IgD-negative memory B cell (primary cell): Measurements from ENCODE around the gene HPS4. TPM values are rescaled to one million over a fixed set of nuclear protein-coding genes. Genes with fewer than 3 reads are reported as not detected.

Experiments used
- H3K27ac Mint-ChIP-seq, 3 donors: one replicate each; pipeline ENCODE4 v1.8.0; 2020 to 2022; ENCODE audit warnings: mild to moderate bottlenecking in 3 of 3, mixed read lengths in 3 of 3, moderate library complexity in 1 of 3
- H3K27me3 Mint-ChIP-seq: one replicate; pipeline ENCODE4 v1.8.0; 2021; ENCODE audit warnings: mixed read lengths
- H3K36me3 Mint-ChIP-seq: one replicate; pipeline ENCODE4 v1.8.0; 2020; ENCODE audit warnings: mild to moderate bottlenecking, mixed read lengths
- H3K4me1 Mint-ChIP-seq, 3 donors: one replicate each; pipeline ENCODE4 v1.8.0; 2020 to 2022; ENCODE audit warnings: mixed read lengths in 3 of 3, mild to moderate bottlenecking in 1 of 3
- H3K4me3 Mint-ChIP-seq, 4 donors: one replicate each; pipeline ENCODE4 v1.8.0; 2020 to 2022; ENCODE audit warnings: mild to moderate bottlenecking in 4 of 4, mixed read lengths in 4 of 4, moderate library complexity in 3 of 4
- H3K9me3 Mint-ChIP-seq, 3 donors: one replicate each; pipeline ENCODE4 v1.8.0; 2020 to 2021; ENCODE audit warnings: mixed read lengths in 3 of 3, mild to moderate bottlenecking in 1 of 3
- polyA plus RNA-seq: library from polyadenylated mRNA; unstranded; fragments of 300-500 nt; fragmentation: Illumina TruSeq; gene quantifications from one replicate; pipeline ENCODE4 v1.2.3, GENCODE V29; 2021

Gene HPS4
- polyA plus RNA-seq, 1 donor from 2014 or later, result 19.8 TPM

GRCh38 chr22:26464312-26464711 is 19.3 kb downstream of the HPS4 start:
- H3K36me3 Mint-ChIP-seq, result peaks cover 11% of the 10 kb centered on the region
- no peak overlapping the region for H3K4me3 Mint-ChIP-seq
- H3K27ac Mint-ChIP-seq, result no peak overlapping the region

GRCh38 chr22:26463688-26464087 is 19.9 kb downstream of the HPS4 start:
- Mint-ChIP-seq H3K27me3 (no peaks in the 10 kb centered on the region), H3K4me3 (no peak overlapping the region), H3K4me1 (no peaks in the 10 kb centered on the region), H3K27ac (no peak overlapping the region), H3K36me3 (peaks cover 9% of the 10 kb centered on the region), H3K9me3 (no peaks in the 10 kb centered on the region)

More at GRCh38 chr22:26464312-26464711, 19.3 kb downstream of the HPS4 start:
- Mint-ChIP-seq H3K4me1 (no peaks in the 10 kb centered on the region), H3K27me3 (no peaks in the 10 kb centered on the region), H3K9me3 (no peaks in the 10 kb centered on the region)

- peaks cover 7% of the 10 kb centered on the region for H3K36me3 Mint-ChIP-seq
- no peaks in the 10 kb centered on the region for H3K9me3 Mint-ChIP-seq
- no peak overlapping the region for H3K27ac Mint-ChIP-seq
Observed at GRCh38 chr22:26463101-26463661, 20.4 kb downstream of the HPS4 start.

GRCh38 chr22:26462641-26463040 is 20.9 kb downstream of the HPS4 start:
- H3K9me3 Mint-ChIP-seq, result no peaks in the 10 kb centered on the region
- H3K27me3 Mint-ChIP-seq, result no peaks in the 10 kb centered on the region
- peaks cover 6% of the 10 kb centered on the region for H3K36me3 Mint-ChIP-seq
- no peaks in the 10 kb centered on the region for H3K4me1 Mint-ChIP-seq
- H3K4me3 Mint-ChIP-seq, result no peak overlapping the region
- no peak overlapping the region for H3K27ac Mint-ChIP-seq

More at GRCh38 chr22:26463101-26463661, 20.4 kb downstream of the HPS4 start:
- no peaks in the 10 kb centered on the region for H3K4me1 Mint-ChIP-seq
- no peak overlapping the region for H3K4me3 Mint-ChIP-seq
- no peaks in the 10 kb centered on the region for H3K27me3 Mint-ChIP-seq

- Mint-ChIP-seq H3K9me3 (no peaks in the 10 kb centered on the region), H3K4me3 (no peak overlapping the region), H3K4me1 (no peaks in the 10 kb centered on the region), H3K27ac (no peak overlapping the region), H3K27me3 (no peaks in the 10 kb centered on the region), H3K36me3 (peaks cover 6% of the 10 kb centered on the region)
Observed at GRCh38 chr22:26462051-26462450, 21.5 kb downstream of the HPS4 start.

- Mint-ChIP-seq H3K4me1 (no peaks in the 10 kb centered on the region), H3K27ac (no peak overlapping the region), H3K36me3 (peaks cover 6% of the 10 kb centered on the region), H3K9me3 (no peaks in the 10 kb centered on the region), H3K27me3 (no peaks in the 10 kb centered on the region), H3K4me3 (no peak overlapping the region)
Observed at GRCh38 chr22:26461188-26461810, 22.3 kb downstream of the HPS4 start.

GRCh38 chr22:26460202-26460601 is 23.4 kb downstream of the HPS4 start:
- H3K36me3 Mint-ChIP-seq, result peaks cover 6% of the 10 kb centered on the region
- no peaks in the 10 kb centered on the region for H3K27me3 Mint-ChIP-seq
- no peaks in the 10 kb centered on the region for H3K9me3 Mint-ChIP-seq
- H3K4me3 Mint-ChIP-seq, result no peak overlapping the region
- H3K4me1 Mint-ChIP-seq, result no peaks in the 10 kb centered on the region
- H3K27ac Mint-ChIP-seq, result no peak overlapping the region

- Mint-ChIP-seq H3K36me3 (peaks cover 2% of the 10 kb centered on the region), H3K4me1 (no peaks in the 10 kb centered on the region), H3K27me3 (no peaks in the 10 kb centered on the region), H3K9me3 (no peaks in the 10 kb centered on the region), H3K4me3 (no peak overlapping the region), H3K27ac (peak overlapping the region in 1 of 3 donors; percentile 67)
Observed at GRCh38 chr22:26457661-26458272, 25.8 kb downstream of the HPS4 start.

- Mint-ChIP-seq H3K27ac (no peak overlapping the region), H3K4me1 (no peaks in the 10 kb centered on the region), H3K27me3 (no peaks in the 10 kb centered on the region), H3K9me3 (no peaks in the 10 kb centered on the region), H3K36me3 (no peaks in the 10 kb centered on the region), H3K4me3 (no peak overlapping the region)
Observed at GRCh38 chr22:26453812-26454500, 29.6 kb downstream of the HPS4 start.

GRCh38 chr22:26453216-26453615 is 30.4 kb downstream of the HPS4 start:
- H3K27me3 Mint-ChIP-seq, result no peaks in the 10 kb centered on the region
- H3K4me1 Mint-ChIP-seq, result no peaks in the 10 kb centered on the region
- no peaks in the 10 kb centered on the region for H3K36me3 Mint-ChIP-seq
- H3K27ac Mint-ChIP-seq, result no peak overlapping the region
- H3K9me3 Mint-ChIP-seq, result no peaks in the 10 kb centered on the region
- H3K4me3 Mint-ChIP-seq, result no peak overlapping the region

- H3K4me3 Mint-ChIP-seq, result no peak overlapping the region
- no peaks in the 10 kb centered on the region for H3K36me3 Mint-ChIP-seq
- H3K27ac Mint-ChIP-seq, result no peak overlapping the region
- H3K9me3 Mint-ChIP-seq, result no peaks in the 10 kb centered on the region
- no peaks in the 10 kb centered on the region for H3K4me1 Mint-ChIP-seq
- no peaks in the 10 kb centered on the region for H3K27me3 Mint-ChIP-seq
Observed at GRCh38 chr22:26452236-26453016, 31.2 kb downstream of the HPS4 start.

- Mint-ChIP-seq H3K36me3 (no peaks in the 10 kb centered on the region), H3K27ac (no peak overlapping the region), H3K9me3 (no peaks in the 10 kb centered on the region), H3K4me1 (no peaks in the 10 kb centered on the region), H3K4me3 (no peak overlapping the region), H3K27me3 (no peaks in the 10 kb centered on the region)
Observed at GRCh38 chr22:26450453-26451185, 33.0 kb downstream of the HPS4 start.

GRCh38 chr22:26448941-26449340 is 34.6 kb downstream of the HPS4 start:
- H3K27me3 Mint-ChIP-seq, result no peaks in the 10 kb centered on the region
- no peaks in the 10 kb centered on the region for H3K4me1 Mint-ChIP-seq
- no peaks in the 10 kb centered on the region for H3K36me3 Mint-ChIP-seq
- H3K27ac Mint-ChIP-seq, result no peak overlapping the region
- no peak overlapping the region for H3K4me3 Mint-ChIP-seq
- H3K9me3 Mint-ChIP-seq, result no peaks in the 10 kb centered on the region

GRCh38 chr22:26448334-26448733 is 35.2 kb downstream of the HPS4 start:
- no peaks in the 10 kb centered on the region for H3K36me3 Mint-ChIP-seq
- H3K27ac Mint-ChIP-seq, result peak overlapping the region in 1 of 3 donors; percentile 50
- H3K4me3 Mint-ChIP-seq, result no peak overlapping the region
- H3K9me3 Mint-ChIP-seq, result no peaks in the 10 kb centered on the region
- H3K4me1 Mint-ChIP-seq, result no peaks in the 10 kb centered on the region
- H3K27me3 Mint-ChIP-seq, result no peaks in the 10 kb centered on the region
